Measurements from ENCODE around the gene TTLL13.
"Not testable (repeated sequence)": the region's sequence is repeated elsewhere in the genome, so short reads cannot be mapped to it uniquely, and the experiment has no call there.

Gene TTLL13

DNA sequence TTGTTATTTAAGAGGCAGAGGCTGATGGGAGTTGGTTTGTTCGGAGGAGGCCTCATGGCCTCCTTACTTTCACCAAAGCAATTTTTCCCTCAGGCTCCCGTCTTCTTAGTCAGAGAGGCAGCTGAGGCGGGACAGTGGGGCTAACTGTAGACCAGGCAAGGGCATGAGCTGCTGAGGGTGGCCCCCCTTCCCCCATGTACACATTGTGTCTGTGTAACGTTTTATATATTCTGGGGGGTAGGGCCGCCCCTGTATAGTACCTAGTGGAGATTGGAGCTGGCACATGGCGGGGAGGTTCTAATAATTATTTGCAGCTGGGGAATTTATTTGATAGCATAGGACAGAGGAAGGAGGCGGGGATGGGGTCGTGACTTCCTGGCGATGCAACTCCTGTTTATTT, 51.2 kb downstream of the TTLL13 start:
- Histone ChIP-seq H4K20me1 (no peaks in the 10 kb centered on the region), H3K4me3 (no peak overlapping the region), H3K4me1 (peaks cover 8% of the 10 kb centered on the region), H3K27ac (no peak overlapping the region), H3K4me2 (no peak overlapping the region), H3K9me3 (no peaks in the 10 kb centered on the region), H3K9ac (no peak overlapping the region), H3K27me3 (no peaks in the 10 kb centered on the region), H3K36me3 (no peaks in the 10 kb centered on the region)
- no peak for TF ChIP-seq Cebpa-rat (IDR thresholded peaks at IDR 0.05)

DNA sequence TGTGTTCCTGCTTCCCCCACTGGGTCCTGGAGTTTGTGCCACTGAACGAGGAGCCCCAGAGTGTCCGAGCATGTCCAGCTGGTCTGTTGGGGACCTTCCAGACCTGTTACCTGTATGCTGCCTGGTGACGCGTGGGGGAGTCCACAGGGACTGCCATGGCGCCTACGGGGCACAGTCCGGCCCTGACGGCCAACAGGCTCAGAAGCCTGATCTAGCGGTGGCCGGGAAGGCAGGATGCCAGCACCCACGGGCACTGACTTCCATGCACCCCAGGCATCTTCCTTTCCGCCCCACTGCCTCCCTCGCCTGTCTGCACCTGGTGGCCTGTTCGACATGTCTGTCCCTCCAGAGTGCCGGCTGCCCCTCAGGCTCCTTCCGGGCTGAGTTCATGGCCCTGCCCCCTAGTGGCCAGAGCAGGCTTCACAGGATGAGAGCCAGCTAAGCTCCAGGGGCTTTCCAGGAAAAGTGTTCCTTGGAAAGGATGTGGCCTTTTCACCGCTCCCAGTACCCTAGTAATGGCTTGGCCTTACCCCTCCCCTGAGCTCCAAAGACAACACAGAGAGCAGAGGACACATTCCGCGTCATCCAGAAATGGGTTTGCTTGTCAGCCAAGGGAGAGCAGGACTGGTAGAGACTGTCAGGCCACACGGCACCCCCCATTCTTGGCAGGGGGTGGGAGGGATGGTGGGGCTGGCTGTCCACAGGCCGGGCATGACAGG, 51.8 kb downstream of the TTLL13 start:
- no peaks in the 10 kb centered on the region for H3K9me3 ChIP-seq
- no peak for TF ChIP-seq Cebpa-rat (IDR thresholded peaks at IDR 0.05)
- H3K4me2 ChIP-seq = no peak overlapping the region
- no peak overlapping the region for H3K9ac ChIP-seq
- no peaks in the 10 kb centered on the region for H3K27me3 ChIP-seq
- H3K4me1 ChIP-seq = peaks cover 6% of the 10 kb centered on the region
- no peak overlapping the region for H3K27ac ChIP-seq
- H3K36me3 ChIP-seq = no peaks in the 10 kb centered on the region
- no peak overlapping the region for H3K4me3 ChIP-seq
- H4K20me1 ChIP-seq = no peaks in the 10 kb centered on the region

DNA sequence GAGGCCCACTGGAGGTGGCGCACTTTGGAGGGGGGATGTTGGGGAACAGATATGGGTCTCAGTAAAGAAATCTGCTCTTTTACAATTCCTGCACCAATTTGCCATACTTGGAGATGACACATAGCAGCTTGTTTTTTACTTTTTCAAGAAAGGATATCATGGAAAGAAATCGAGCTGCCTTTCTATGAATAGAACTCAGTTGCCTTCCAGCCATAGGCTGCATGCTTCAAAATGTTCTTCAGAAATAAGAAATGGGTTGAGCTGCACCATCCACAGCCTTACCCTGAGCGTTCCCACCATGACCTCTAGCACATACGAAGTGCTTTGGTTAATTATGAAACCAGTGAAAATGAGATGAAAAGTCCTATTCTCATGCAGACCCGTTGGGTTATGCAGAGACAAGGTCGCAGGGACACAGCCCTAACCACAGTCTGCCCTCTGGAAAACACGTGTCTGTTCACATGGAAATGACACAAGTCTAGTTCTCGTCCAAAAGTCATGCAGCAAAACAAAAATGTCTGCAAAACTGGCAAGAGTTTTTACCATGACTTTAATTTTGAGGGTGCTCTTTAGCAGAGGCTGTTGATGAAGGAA, 52.4 kb downstream of the TTLL13 start:
- Histone ChIP-seq H3K4me2 (no peak overlapping the region), H3K27ac (no peak overlapping the region), H4K20me1 (no peaks in the 10 kb centered on the region), H3K27me3 (no peaks in the 10 kb centered on the region), H3K9ac (no peak overlapping the region), H3K4me3 (no peak overlapping the region), H3K9me3 (no peaks in the 10 kb centered on the region), H3K36me3 (no peaks in the 10 kb centered on the region), H3K4me1 (peaks cover 13% of the 10 kb centered on the region)
- no peak for TF ChIP-seq Cebpa-rat (IDR thresholded peaks at IDR 0.05)

DNA sequence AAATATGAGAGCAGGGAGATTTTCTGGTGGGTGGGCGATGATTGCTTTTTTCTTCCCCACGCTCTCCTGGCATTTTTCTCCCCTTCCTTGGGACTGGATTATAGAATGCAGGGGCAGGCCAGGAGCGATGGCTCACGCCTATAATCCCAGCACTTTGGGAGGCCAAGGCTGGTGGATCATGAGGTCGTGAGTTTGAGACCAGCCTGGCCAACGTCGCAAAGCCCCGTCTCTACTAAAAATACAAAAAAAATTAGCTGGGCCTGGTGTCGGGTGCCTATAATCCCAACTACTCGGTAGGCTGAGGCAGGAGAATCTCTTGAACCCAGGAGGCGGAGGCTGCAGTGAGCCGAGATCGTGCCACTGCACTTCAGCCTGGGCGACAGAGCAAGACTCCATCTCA, 56.0 kb downstream of the TTLL13 start:
- H3K27me3 ChIP-seq, H4K20me1 ChIP-seq, H3K4me3 ChIP-seq, H3K4me2 ChIP-seq, H3K9ac ChIP-seq, H3K27ac ChIP-seq, H3K9me3 ChIP-seq, H3K36me3 ChIP-seq: not testable (repeated sequence)
- H3K4me1 ChIP-seq = peaks cover 13% of the 10 kb centered on the region

DNA sequence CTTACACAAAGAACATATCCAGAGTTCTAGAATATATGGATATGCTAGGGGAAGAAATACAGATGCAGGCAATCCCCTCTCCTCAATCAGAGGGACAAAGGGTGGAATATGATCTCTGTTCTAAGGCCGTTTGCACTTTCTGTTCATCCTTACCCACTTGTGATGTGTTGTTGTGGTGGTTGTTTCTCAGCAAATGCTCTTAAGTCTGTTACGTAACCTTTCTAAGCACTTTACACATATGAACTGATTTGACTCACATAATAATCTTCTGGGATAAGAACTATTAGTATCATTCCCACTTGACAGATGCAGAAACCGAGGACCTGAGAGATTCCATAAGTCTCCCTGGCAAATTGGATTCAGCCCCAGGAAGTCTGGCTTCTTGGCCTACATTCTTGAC, 56.6 kb downstream of the TTLL13 start:
- Histone ChIP-seq H4K20me1 (no peaks in the 10 kb centered on the region), H3K4me2 (no peak overlapping the region), H3K4me1 (peaks cover 12% of the 10 kb centered on the region), H3K9me3 (no peaks in the 10 kb centered on the region), H3K36me3 (no peaks in the 10 kb centered on the region), H3K9ac (no peak overlapping the region), H3K27ac (no peak overlapping the region), H3K4me3 (no peak overlapping the region), H3K27me3 (no peaks in the 10 kb centered on the region)
- TF ChIP-seq Cebpa-rat (IDR thresholded peaks at IDR 0.05) = no peak; the same call in 1 of the 2 replicates

DNA sequence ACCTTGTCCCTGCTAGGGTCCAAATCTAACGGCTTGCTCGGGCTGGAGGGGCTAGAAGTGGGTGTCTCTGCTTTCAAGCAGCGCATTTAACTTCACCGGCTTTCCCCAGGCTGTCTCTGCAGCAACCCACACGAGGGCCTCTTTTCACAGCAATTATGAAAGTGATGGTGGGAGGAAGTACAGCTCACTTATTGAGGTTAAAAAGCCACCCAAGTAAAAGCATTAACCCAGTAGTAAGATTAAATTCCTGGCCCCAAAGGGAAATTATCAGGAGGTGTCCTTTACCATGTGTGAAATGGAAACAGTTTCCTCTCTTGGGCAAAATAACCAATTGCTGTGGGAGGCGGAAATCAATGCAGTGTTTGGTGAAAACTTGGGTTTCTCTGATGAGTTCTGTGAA, 57.2 kb downstream of the TTLL13 start:
- H3K27ac ChIP-seq = no peak overlapping the region
- no peak for TF ChIP-seq Cebpa-rat (IDR thresholded peaks at IDR 0.05)
- no peaks in the 10 kb centered on the region for H4K20me1 ChIP-seq
- H3K27me3 ChIP-seq = no peaks in the 10 kb centered on the region
- no peaks in the 10 kb centered on the region for H3K36me3 ChIP-seq
- no peaks in the 10 kb centered on the region for H3K9me3 ChIP-seq
- H3K4me3 ChIP-seq = no peak overlapping the region
- no peak overlapping the region for H3K4me2 ChIP-seq
- no peak overlapping the region for H3K9ac ChIP-seq
- H3K4me1 ChIP-seq = peaks cover 8% of the 10 kb centered on the region

DNA sequence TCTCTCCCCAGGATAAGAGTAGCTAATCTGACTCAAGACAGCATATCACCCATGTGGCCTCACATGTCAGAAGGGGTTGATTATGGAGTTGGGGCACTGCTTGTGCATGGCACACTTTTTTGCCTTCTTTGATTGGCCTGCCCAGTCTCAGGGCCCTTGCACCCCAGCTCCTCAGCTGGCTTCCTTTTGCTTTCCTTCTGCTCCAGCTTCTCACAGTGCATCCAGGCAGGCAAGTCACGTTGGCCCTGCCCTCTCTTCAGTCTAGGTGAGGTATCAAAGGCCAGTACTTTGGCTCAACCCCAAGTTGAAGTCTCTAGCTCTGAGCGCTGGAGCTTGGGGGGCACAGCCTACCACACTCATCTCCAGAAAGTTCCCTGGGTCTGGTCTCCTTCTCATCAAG, 58.3 kb downstream of the TTLL13 start:
- no peak for TF ChIP-seq Cebpa-rat (IDR thresholded peaks at IDR 0.05)
- Histone ChIP-seq H3K4me2 (no peak overlapping the region), H3K36me3 (no peaks in the 10 kb centered on the region), H4K20me1 (no peaks in the 10 kb centered on the region), H3K4me3 (no peak overlapping the region), H3K9me3 (no peaks in the 10 kb centered on the region), H3K27me3 (no peaks in the 10 kb centered on the region), H3K4me1 (peaks cover 8% of the 10 kb centered on the region), H3K27ac (no peak overlapping the region), H3K9ac (no peak overlapping the region)

DNA sequence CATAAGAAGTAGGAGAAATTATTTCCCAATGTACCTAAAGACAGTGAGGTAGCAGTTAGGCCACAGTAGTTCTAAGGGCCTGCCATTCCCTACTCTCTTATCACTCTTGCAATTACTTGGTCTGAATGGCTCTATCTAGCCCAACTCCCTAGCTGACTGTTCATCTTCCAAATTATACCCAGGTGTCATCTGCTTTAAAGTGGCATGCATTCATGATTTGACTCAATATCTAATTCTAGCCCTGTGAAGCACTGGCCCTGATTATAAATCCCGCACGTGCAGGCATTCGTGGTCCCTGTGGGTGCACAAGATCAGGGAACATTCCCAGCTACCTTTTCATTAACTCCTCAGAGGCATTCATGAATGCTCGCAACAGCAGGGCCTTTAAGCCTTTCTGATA, 59.7 kb downstream of the TTLL13 start:
- H3K27ac ChIP-seq = no peak overlapping the region
- no peaks in the 10 kb centered on the region for H3K27me3 ChIP-seq
- no peak for TF ChIP-seq Cebpa-rat (IDR thresholded peaks at IDR 0.05)
- no peak overlapping the region for H3K9ac ChIP-seq
- no peak overlapping the region for H3K4me3 ChIP-seq
- no peaks in the 10 kb centered on the region for H4K20me1 ChIP-seq
- H3K4me2 ChIP-seq = no peak overlapping the region
- peaks cover 8% of the 10 kb centered on the region for H3K4me1 ChIP-seq
- H3K36me3 ChIP-seq = no peaks in the 10 kb centered on the region
- H3K9me3 ChIP-seq = no peaks in the 10 kb centered on the region

Measured in BLaER1 (cell line).